Midbrain (tissue), 1 donor: ENCODE measurements around the gene GFRA1.

Source experiments
- DNase-seq: peaks from one replicate; lab custom pipeline; 2025; lab: John Stamatoyannopoulos, UW

GFRA1 gene

GRCh38 chr10:116272440-116273283, at the start of gene GFRA1:
GFRA1 (minus strand) TSS chr10:116273206; CDS start chr10:116272029, 1,177 bp downstream.
- DNase-seq: no peak

- no peak for DNase-seq
Observed at GRCh38 chr10:116316503-116316902, 43.5 kb upstream of the GFRA1 start.

- no peak for DNase-seq
Observed at GRCh38 chr10:116312548-116312947, 39.5 kb upstream of the GFRA1 start.

- no peak for DNase-seq
Observed at GRCh38 chr10:116311706-116312490, 38.9 kb upstream of the GFRA1 start.

- DNase-seq: no peak
Observed at GRCh38 chr10:116311016-116311415, 38.0 kb upstream of the GFRA1 start.

- no peak for DNase-seq
Observed at GRCh38 chr10:116307455-116307854, 34.4 kb upstream of the GFRA1 start.

- DNase-seq: no peak
Observed at GRCh38 chr10:116306847-116307246, 33.8 kb upstream of the GFRA1 start.

GRCh38 chr10:116304923-116305322, 31.9 kb upstream of the GFRA1 start:
- DNase-seq: no peak

- no peak for DNase-seq
Observed at GRCh38 chr10:116300542-116300941, 27.5 kb upstream of the GFRA1 start.

- DNase-seq: no peak
Observed at GRCh38 chr10:116298586-116298985, 25.6 kb upstream of the GFRA1 start.

- DNase-seq: no peak
Observed at GRCh38 chr10:116296291-116296721, 23.3 kb upstream of the GFRA1 start.

GRCh38 chr10:116292493-116292892, 19.5 kb upstream of the GFRA1 start:
- DNase-seq: no peak

- no peak for DNase-seq
Observed at GRCh38 chr10:116289652-116290051, 16.6 kb upstream of the GFRA1 start.

GRCh38 chr10:116287906-116288501, 15.0 kb upstream of the GFRA1 start:
- peak; percentile 55 for DNase-seq

GRCh38 chr10:116286626-116287200, 13.7 kb upstream of the GFRA1 start:
- DNase-seq: no peak

GRCh38 chr10:116281775-116282174, 8.8 kb upstream of the GFRA1 start:
- DNase-seq: no peak

GRCh38 chr10:116278846-116279245, 5.8 kb upstream of the GFRA1 start:
- no peak for DNase-seq

- DNase-seq: no peak
Observed at GRCh38 chr10:116276981-116277380, 4.0 kb upstream of the GFRA1 start.

- no peak for DNase-seq
Observed at GRCh38 chr10:116274064-116274904, 1.3 kb upstream of the GFRA1 start.

- no peak for DNase-seq
Observed at GRCh38 chr10:116271593-116272439, 1.2 kb downstream of the GFRA1 start.
